Nephron (organoid): ENCODE data around the gene PRPF19.
"Not testable (repeated sequence)": the region's sequence is repeated elsewhere in the genome, so short reads cannot be mapped to it uniquely, and the experiment has no call there.

Experiments
- H3K27ac Mint-ChIP-seq, 3 experiments: 2 replicates each; pipeline ENCODE4 v1.8.0; 2020; ENCODE audit warnings: mixed read lengths in 3 of 3, mild to moderate bottlenecking in 2 of 3, moderate library complexity in 1 of 3
- H3K27me3 Mint-ChIP-seq: 2 replicates; pipeline ENCODE4 v1.8.0; 2021; ENCODE audit warnings: low read depth, mild to moderate bottlenecking, moderate library complexity, mixed read lengths
- H3K36me3 Mint-ChIP-seq: 2 replicates; pipeline ENCODE4 v1.8.0; 2020; ENCODE audit warnings: low read depth, mixed read lengths
- H3K4me1 Mint-ChIP-seq: 2 replicates; pipeline ENCODE4 v1.8.0; 2020; ENCODE audit warnings: mixed read lengths
- H3K4me3 Mint-ChIP-seq, 3 experiments: 2 replicates each; pipeline ENCODE4 v1.8.0; 2020; ENCODE audit warnings: mild to moderate bottlenecking in 3 of 3, mixed read lengths in 3 of 3, moderate library complexity in 2 of 3
- H3K9me3 Mint-ChIP-seq: 2 replicates; pipeline ENCODE4 v1.8.0; 2020; ENCODE audit warnings: mixed read lengths
- TF ChIP-seq, protein P1 (sequence below), 3 experiments: fragments of 200-600 bp; sonication (generic); IDR thresholded peaks; one replicate each; pipeline ENCODE4 v1.5.0; 2021; ENCODE audit warnings: antibody characterized with exemption in 3 of 3; ENCODE audit not compliant: unreplicated experiment in 3 of 3

PRPF19 gene

DNA sequence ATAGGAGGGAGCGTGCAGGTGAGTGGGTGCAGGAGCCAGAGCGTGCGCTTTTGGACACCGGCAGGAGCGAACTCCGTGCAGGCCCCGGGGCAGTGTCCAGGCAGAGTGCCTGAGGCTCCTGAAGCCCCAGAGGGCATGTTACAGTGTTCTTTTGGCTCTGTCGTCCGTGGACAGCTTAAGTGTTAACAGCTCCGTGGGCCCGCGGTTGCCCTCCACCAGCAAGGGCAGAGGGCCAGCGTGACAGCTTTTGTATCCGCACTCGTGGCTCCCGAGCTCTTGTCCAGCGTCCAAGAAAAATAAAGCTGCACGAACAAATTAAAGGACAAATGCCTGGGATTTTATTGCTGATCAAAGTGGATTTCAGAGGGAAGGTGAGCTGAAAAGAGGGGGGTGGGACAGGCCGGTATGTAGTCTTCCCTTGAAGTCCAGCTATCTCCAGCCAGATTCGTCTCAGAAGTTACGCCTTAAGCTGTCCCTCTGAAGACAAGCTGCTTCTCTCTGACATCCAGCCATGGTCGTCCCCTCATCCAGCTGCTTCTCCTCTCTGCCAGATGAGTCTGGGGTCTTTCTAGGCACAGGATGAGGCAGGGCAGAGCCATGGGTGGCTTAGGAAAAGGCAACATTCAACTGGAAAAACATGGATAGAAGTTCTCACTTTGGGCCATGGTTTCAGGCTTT is 6.6 kb upstream of the PRPF19 start:
- Mint-ChIP-seq H3K9me3 (no peaks in the 10 kb centered on the region), H3K27ac (peak overlapping the region; percentile 97), H3K4me3 (peak overlapping the region; percentile 95 to 98 (median 97)), H3K36me3 (peaks cover 3% of the 10 kb centered on the region), H3K27me3 (peaks cover 5% of the 10 kb centered on the region), H3K4me1 (peaks cover 48% of the 10 kb centered on the region)
- TF ChIP-seq, protein P1, sequence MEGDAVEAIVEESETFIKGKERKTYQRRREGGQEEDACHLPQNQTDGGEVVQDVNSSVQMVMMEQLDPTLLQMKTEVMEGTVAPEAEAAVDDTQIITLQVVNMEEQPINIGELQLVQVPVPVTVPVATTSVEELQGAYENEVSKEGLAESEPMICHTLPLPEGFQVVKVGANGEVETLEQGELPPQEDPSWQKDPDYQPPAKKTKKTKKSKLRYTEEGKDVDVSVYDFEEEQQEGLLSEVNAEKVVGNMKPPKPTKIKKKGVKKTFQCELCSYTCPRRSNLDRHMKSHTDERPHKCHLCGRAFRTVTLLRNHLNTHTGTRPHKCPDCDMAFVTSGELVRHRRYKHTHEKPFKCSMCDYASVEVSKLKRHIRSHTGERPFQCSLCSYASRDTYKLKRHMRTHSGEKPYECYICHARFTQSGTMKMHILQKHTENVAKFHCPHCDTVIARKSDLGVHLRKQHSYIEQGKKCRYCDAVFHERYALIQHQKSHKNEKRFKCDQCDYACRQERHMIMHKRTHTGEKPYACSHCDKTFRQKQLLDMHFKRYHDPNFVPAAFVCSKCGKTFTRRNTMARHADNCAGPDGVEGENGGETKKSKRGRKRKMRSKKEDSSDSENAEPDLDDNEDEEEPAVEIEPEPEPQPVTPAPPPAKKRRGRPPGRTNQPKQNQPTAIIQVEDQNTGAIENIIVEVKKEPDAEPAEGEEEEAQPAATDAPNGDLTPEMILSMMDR (IDR thresholded peaks at IDR 0.05; ENCODE audit: unreplicated experiment in 3 of 3): no peak

DNA sequence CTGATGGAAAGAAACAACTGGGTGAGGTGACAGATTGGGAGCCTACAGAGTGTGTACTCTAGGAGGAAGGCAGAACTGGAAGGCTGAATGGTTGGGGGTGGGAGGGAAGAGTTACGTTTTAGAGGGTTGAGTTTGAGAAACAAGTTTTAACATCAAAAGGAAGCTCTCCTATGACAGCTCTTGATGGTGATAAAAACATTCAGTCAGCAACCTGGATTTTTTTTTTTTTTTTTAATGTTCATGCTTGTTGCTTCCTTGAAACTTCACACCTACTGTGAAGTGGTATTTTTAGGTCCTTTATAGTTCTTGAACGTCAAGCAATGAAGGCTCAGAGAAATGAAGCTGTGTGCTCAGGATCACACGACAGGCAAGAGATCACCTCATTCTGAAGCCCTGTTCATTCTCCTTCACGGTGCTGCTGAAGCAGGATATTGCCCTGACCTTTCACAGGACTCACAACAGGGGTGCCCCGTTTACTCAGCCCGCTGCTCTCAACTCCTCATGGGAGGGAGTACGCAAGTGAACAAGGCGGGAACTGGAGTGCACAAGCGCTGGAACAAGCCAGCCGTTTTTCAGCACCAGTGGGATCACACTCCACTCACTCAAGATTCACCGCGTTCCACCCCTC is 6.0 kb upstream of the PRPF19 start:
- H3K4me1 Mint-ChIP-seq: peaks cover 48% of the 10 kb centered on the region
- TF ChIP-seq, protein P1 (IDR thresholded peaks at IDR 0.05; ENCODE audit: unreplicated experiment in 3 of 3): no peak
- peak overlapping the region; percentile 89 to 97 (median 97) for H3K27ac Mint-ChIP-seq
- peaks cover 5% of the 10 kb centered on the region for H3K27me3 Mint-ChIP-seq
- H3K4me3 Mint-ChIP-seq: peak overlapping the region; percentile 79 to 97 (median 95)
- H3K36me3 Mint-ChIP-seq: peaks cover 3% of the 10 kb centered on the region
- H3K9me3 Mint-ChIP-seq: no peaks in the 10 kb centered on the region

DNA sequence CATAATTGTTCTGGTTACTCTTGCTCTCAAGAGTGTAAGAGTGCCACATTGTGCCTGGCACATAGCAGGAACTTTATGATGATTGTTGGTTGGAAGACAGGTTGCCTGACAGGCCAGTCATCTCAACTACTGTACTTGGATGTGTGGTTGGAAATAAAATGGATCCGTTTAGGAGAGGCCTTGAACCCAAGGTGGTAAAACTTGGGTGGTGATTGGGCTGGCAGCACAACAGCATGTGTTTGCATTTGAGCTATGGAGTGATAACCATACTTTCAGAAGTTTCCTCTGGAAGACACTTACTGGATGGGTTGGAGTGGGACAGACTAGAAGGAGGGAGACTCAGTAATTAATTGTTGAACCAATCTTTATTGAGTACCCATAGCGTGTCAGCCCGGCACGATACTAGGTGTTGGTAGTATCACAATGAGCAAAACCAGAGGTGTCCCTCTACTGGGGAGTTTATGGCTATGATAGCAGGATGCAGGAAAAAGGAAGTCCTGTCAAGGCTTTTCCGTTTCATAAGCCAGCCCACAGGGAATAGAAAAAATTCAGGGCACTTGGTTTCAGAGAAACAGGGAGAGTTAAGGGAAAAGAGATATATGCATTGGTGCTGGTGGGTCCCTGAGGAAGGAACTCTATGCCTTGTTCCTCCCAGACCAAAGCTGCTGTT is 4.5 kb upstream of the PRPF19 start:
- TF ChIP-seq, protein P1 (IDR thresholded peaks at IDR 0.05; ENCODE audit: unreplicated experiment in 3 of 3): no peak
- Mint-ChIP-seq H3K9me3 (no peaks in the 10 kb centered on the region), H3K36me3 (no peaks in the 10 kb centered on the region), H3K4me1 (peaks cover 45% of the 10 kb centered on the region), H3K27ac (peak overlapping the region in 2 of 3 experiments; percentile 17 to 59), H3K27me3 (peaks cover 5% of the 10 kb centered on the region), H3K4me3 (peak overlapping the region in 2 of 3 experiments; percentile 9 to 34)

DNA sequence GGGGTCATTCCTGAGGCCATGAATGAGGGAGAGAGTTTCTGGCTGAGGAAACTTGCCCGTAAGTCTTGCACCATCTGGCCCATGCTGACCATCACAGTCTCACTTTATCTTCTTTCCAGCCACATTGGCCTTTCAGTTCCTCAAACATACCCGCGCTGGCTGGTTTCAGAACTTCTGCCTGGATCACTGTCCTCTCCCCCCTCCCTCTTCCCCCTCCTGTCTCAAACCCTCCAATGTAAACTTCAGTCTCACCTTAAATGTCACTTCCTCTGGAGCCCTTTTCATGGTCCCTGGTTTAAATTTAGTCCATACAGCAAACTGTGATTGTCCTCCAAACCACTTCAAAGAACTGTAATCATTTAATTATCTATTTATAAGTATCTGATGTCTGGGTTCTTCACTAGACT is 3.9 kb upstream of the PRPF19 start:
- Mint-ChIP-seq H3K4me1 (peaks cover 45% of the 10 kb centered on the region), H3K36me3 (no peaks in the 10 kb centered on the region), H3K9me3 (no peaks in the 10 kb centered on the region), H3K4me3 (no peak overlapping the region), H3K27me3 (peaks cover 5% of the 10 kb centered on the region), H3K27ac (peak overlapping the region in 1 of 3 experiments; percentile 59)
- TF ChIP-seq, protein P1 (IDR thresholded peaks at IDR 0.05; ENCODE audit: unreplicated experiment in 3 of 3): no peak

DNA sequence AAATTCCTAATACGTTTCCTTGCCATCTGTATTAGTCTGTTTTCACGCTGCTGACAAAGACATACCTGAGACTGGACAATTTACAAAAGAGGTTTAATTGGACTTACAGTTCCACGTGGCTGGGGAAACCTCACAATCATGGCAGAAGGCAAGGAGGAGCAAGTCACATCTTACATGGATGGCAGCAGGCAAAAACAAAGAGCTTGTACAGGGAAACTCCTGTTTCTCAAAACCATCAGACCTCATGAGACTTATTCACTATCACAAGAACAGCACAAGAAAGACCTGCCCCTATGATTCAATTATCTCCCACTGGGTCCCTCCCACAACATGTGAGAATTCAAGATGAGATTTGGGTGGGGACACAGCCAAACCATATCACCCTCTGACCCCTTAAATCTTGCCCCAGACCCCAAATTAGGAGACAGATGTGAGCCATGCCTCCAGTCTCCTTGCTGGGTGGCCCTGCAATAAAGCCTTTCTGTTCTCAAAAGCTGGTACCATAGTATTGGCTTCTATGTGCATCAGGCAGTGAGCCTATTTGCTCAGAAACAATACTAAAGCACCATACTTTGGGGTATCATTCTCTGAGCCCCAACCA is 3.4 kb upstream of the PRPF19 start:
- H3K27me3 Mint-ChIP-seq, H3K9me3 Mint-ChIP-seq, H3K36me3 Mint-ChIP-seq, H3K4me3 Mint-ChIP-seq: not testable (repeated sequence)
- H3K4me1 Mint-ChIP-seq: peaks cover 45% of the 10 kb centered on the region
- H3K27ac Mint-ChIP-seq: peak overlapping the region in 1 of 3 experiments; percentile 13

DNA sequence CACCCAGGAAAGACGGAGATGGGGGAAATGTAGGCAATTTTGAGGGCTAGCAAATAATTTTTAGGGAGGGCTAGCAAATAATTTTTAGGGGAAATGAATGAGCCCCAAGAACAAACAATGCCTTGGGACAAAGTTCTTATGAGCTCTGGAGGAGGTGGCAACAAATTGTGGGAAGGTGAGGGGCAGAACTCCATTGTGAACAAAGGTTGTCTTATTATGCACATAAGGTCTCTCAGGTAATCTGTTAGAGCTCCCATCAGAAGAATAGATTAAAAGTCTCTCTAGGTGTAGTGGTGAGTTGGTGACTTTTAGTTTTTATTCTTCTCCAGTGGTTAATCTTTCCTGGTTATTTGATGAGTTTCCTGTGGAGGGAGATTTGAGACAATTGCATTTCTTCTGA is 2.4 kb upstream of the PRPF19 start:
- Mint-ChIP-seq H3K4me3 (peak overlapping the region in 1 of 3 experiments; percentile 7), H3K36me3 (peaks cover under 1% of the 10 kb centered on the region), H3K27ac (peak overlapping the region in 1 of 3 experiments; percentile 44)

More for the DNA sequence above, 2.4 kb upstream of the PRPF19 start:
- TF ChIP-seq, protein P1 (IDR thresholded peaks at IDR 0.05; ENCODE audit: unreplicated experiment in 3 of 3): no peak
- Mint-ChIP-seq H3K27me3 (peaks cover 5% of the 10 kb centered on the region), H3K4me1 (peaks cover 50% of the 10 kb centered on the region), H3K9me3 (no peaks in the 10 kb centered on the region)
